ENCODE data around the gene CCL21. TPM values are rescaled to one million over a fixed set of nuclear protein-coding genes. Genes with fewer than 3 reads are reported as not detected.

The CCL21 gene
- total RNA-seq, 2 experiments from 2014 or later: not detected

- H3K27ac Mint-ChIP-seq: no peak overlapping the region
- Histone ChIP-seq H3K36me3 (ENCODE audit: insufficient read depth, low read length) (no peaks in the 10 kb centered on the region), H3K9me3 (ENCODE audit: control insufficient read depth in 1 of 2, insufficient read depth in 1 of 2, low read length in 2 of 2) (no peaks in the 10 kb centered on the region), H3K4me3 (ENCODE audit: low read length) (peak overlapping the region; percentile 54), H3K27me3 (ENCODE audit: control insufficient read depth in 1 of 2, insufficient read depth in 2 of 2, low read length in 2 of 2) (no peaks in the 10 kb centered on the region), H3K27ac (ENCODE audit: low read depth in 1 of 2, low read length in 2 of 2) (no peak overlapping the region), H3K4me1 (ENCODE audit: insufficient read depth, low read length) (peaks cover 12% of the 10 kb centered on the region)
- intact Hi-C loops (cut with DNase I, micrococcal nuclease): loop anchor here in 1 of 2 experiments (2.0 to 5.0 kb wide), 3 partner anchors 26 to 69 kb away; a partner anchor contains a TSS
- H3K4me1 Mint-ChIP-seq (ENCODE audit: low read depth): peaks cover 14% of the 10 kb centered on the region
- TF ChIP-seq CTCF (IDR thresholded peaks at IDR 0.05): peak; percentile 87
- peak overlapping the region; percentile 66 for H3K4me3 Mint-ChIP-seq
- no peaks in the 10 kb centered on the region for H3K9me3 Mint-ChIP-seq
- no peaks in the 10 kb centered on the region for H3K36me3 Mint-ChIP-seq (ENCODE audit: low read depth)
- ChIA-PET CTCF (interaction anchor here (1.0 to 3.7 kb wide), 5 partner anchors 36 to 89 kb away, joined by 6 to 37 read pairs (median 11); partner anchors contain the start of genes CCL27, GALT and RPP25L), POLR2A (no interaction called here)
- peak; percentile 57 to 85 (median 70) for DNase-seq
- ATAC-seq (ENCODE audit: poor library complexity): peak; percentile 90
- peaks cover 8% of the 10 kb centered on the region for H3K27me3 Mint-ChIP-seq
These were observed 8.7 kb downstream of the CCL21 start for GRCh38 chr9:34701023-34701768.

- H3K27ac Mint-ChIP-seq: no peak overlapping the region
- no peak overlapping the region for H3K4me3 ChIP-seq (ENCODE audit: low read length)
- H3K36me3 ChIP-seq (ENCODE audit: insufficient read depth, low read length): no peaks in the 10 kb centered on the region
- H3K36me3 Mint-ChIP-seq (ENCODE audit: low read depth): no peaks in the 10 kb centered on the region
- no peak for ATAC-seq (ENCODE audit: poor library complexity)
- no peak for TF ChIP-seq CTCF (IDR thresholded peaks at IDR 0.05)
- no peaks in the 10 kb centered on the region for H3K27me3 Mint-ChIP-seq
- DNase-seq: no peak
- intact Hi-C loops (cut with DNase I, micrococcal nuclease): no loop called here
- CTCF ChIA-PET: interaction anchor here (1.6 kb wide), 1 partner anchor 7 kb away, joined by 7 read pairs; no protein-coding TSS in a partner anchor
- H3K4me1 Mint-ChIP-seq (ENCODE audit: low read depth): peaks cover under 1% of the 10 kb centered on the region
- H3K27ac ChIP-seq (ENCODE audit: low read depth in 1 of 2, low read length in 2 of 2): no peak overlapping the region
- no peaks in the 10 kb centered on the region for H3K4me1 ChIP-seq (ENCODE audit: insufficient read depth, low read length)
- no peak overlapping the region for H3K4me3 Mint-ChIP-seq
- no peaks in the 10 kb centered on the region for H3K27me3 ChIP-seq (ENCODE audit: control insufficient read depth in 1 of 2, insufficient read depth in 2 of 2, low read length in 2 of 2)
- H3K9me3 Mint-ChIP-seq: no peaks in the 10 kb centered on the region
- POLR2A ChIA-PET: no interaction called here
- H3K9me3 ChIP-seq (ENCODE audit: control insufficient read depth in 1 of 2, insufficient read depth in 1 of 2, low read length in 2 of 2): no peaks in the 10 kb centered on the region
These were observed 15.1 kb downstream of the CCL21 start for GRCh38 chr9:34694811-34695210.

- no peaks in the 10 kb centered on the region for H3K4me1 Mint-ChIP-seq (ENCODE audit: low read depth)
- CTCF ChIA-PET: interaction anchor here (1.6 kb wide), 1 partner anchor 9 kb away, joined by 7 read pairs; no protein-coding TSS in a partner anchor
- no peak overlapping the region for H3K4me3 Mint-ChIP-seq
- DNase-seq (no peak), ATAC-seq (ENCODE audit: poor library complexity) (no peak)
- Histone ChIP-seq H3K36me3 (ENCODE audit: insufficient read depth, low read length) (no peaks in the 10 kb centered on the region), H3K4me3 (ENCODE audit: low read length) (no peak overlapping the region), H3K27me3 (ENCODE audit: control insufficient read depth in 1 of 2, insufficient read depth in 2 of 2, low read length in 2 of 2) (no peaks in the 10 kb centered on the region), H3K4me1 (ENCODE audit: insufficient read depth, low read length) (no peaks in the 10 kb centered on the region), H3K9me3 (ENCODE audit: control insufficient read depth in 1 of 2, insufficient read depth in 1 of 2, low read length in 2 of 2) (no peaks in the 10 kb centered on the region), H3K27ac (ENCODE audit: low read depth in 1 of 2, low read length in 2 of 2) (no peak overlapping the region)
- H3K27me3 Mint-ChIP-seq: no peaks in the 10 kb centered on the region
- intact Hi-C loops (cut with DNase I, micrococcal nuclease): no loop called here
- POLR2A ChIA-PET: no interaction called here
- no peaks in the 10 kb centered on the region for H3K9me3 Mint-ChIP-seq
- H3K36me3 Mint-ChIP-seq (ENCODE audit: low read depth): no peaks in the 10 kb centered on the region
- H3K27ac Mint-ChIP-seq: no peak overlapping the region
- no peak for TF ChIP-seq CTCF (IDR thresholded peaks at IDR 0.05)
These were observed 16.4 kb downstream of the CCL21 start for GRCh38 chr9:34693560-34693959.
